H1 (cell line): Measurements from ENCODE around the gene THBD. TPM values are rescaled to one million over a fixed set of nuclear protein-coding genes. Genes with fewer than 3 reads are reported as not detected.
A peak's percentile ranks its signal among the peaks of the same experiment; 100 is the strongest.

Experiments used
- CTCF ChIA-PET: fragments of 300-600 bp; sonication (Branson Sonifier 250); formaldehyde crosslinking; loops from one replicate; lab custom pipeline; 2021; ENCODE audit not compliant: partially characterized antibody; lab: Charles Lee
- POLR2A ChIA-PET: fragments of 300-600 bp; sonication (Branson Sonifier 250); formaldehyde crosslinking; loops from one replicate; lab custom pipeline; 2021; ENCODE audit warnings: inconsistent platforms; ENCODE audit not compliant: partially characterized antibody; lab: Charles Lee
- DNase-seq, 2 experiments: peaks; one replicate each; pipeline versions ENCODE4 v3.0.0 to v3.0.0-alpha.2; 2010 to 2022; ENCODE audit warnings: low spot score in 2 of 2, low read depth in 1 of 2, mixed read lengths in 1 of 2
- FAIRE-seq: peaks from 2 replicates; lab custom pipeline; 2011; peaks lifted over from hg19 to GRCh38; lab: Jason Lieb, UNC
- H2AFZ ChIP-seq: 2 replicates; pipeline ENCODE4 v1.8.1; 2012; ENCODE audit warnings: low read length, inconsistent platforms
- H2AK5ac ChIP-seq: 2 replicates; pipeline ENCODE4 v1.6.1; 2013; ENCODE audit warnings: low read depth, low read length
- H2BK120ac ChIP-seq: replicated peaks from 2 replicates; pipeline ENCODE3; 2013; ENCODE audit warnings: low read depth, low read length, inconsistent platforms
- H2BK12ac ChIP-seq: 2 replicates; pipeline ENCODE4 v1.6.1; 2013; ENCODE audit warnings: low read depth, low read length
- H2BK15ac ChIP-seq: 2 replicates; pipeline ENCODE4 v1.6.1; 2013; ENCODE audit warnings: low read length
- H2BK20ac ChIP-seq: 2 replicates; pipeline ENCODE4 v1.6.1; 2013; ENCODE audit warnings: low read length
- H2BK5ac ChIP-seq: 2 replicates; pipeline ENCODE4 v1.6.1; 2013; ENCODE audit warnings: low read depth, low read length
- H3K14ac ChIP-seq: 2 replicates; pipeline ENCODE4 v1.6.1; 2013; ENCODE audit warnings: inconsistent platforms; ENCODE audit not compliant: insufficient read length
- H3K18ac ChIP-seq: 2 replicates; pipeline ENCODE4 v1.6.1; 2013; ENCODE audit warnings: low read length; ENCODE audit errors: extremely low read depth
- H3K23ac ChIP-seq: 2 replicates; pipeline ENCODE4 v1.6.1; 2013; ENCODE audit warnings: inconsistent platforms; ENCODE audit not compliant: insufficient read length
- H3K23me2 ChIP-seq: 2 replicates; pipeline ENCODE4 v1.6.1; 2013; ENCODE audit warnings: low read depth, low read length
- H3K27ac ChIP-seq: 2 replicates; pipeline ENCODE4 v1.6.1; 2011; ENCODE audit warnings: low read depth, low read length, inconsistent platforms
- H3K27me3 ChIP-seq, 4 experiments: replicated peaks in 1 of 4; 1 replicate in 1 of 4; 2 replicates in 3 of 4; pipeline versions ENCODE4 v1.6.1 to v1.8.1; 2011 to 2013; ENCODE audit warnings: low read length in 3 of 4, mild to moderate bottlenecking in 3 of 4, inconsistent platforms in 2 of 4, mixed read lengths in 2 of 4, moderate library complexity in 1 of 4; ENCODE audit not compliant: control insufficient read depth in 3 of 4, insufficient read depth in 3 of 4; ENCODE audit errors: extremely low read depth in 1 of 4
- H3K36me3 ChIP-seq, 4 experiments: 2 replicates each; pipeline versions ENCODE4 v1.6.1 to v1.8.1; 2011 to 2013; ENCODE audit warnings: mild to moderate bottlenecking in 4 of 4, low read length in 3 of 4, moderate library complexity in 2 of 4, control low read depth in 1 of 4, inconsistent platforms in 1 of 4; ENCODE audit not compliant: insufficient read depth in 4 of 4, control insufficient read depth in 2 of 4
- H3K4ac ChIP-seq: replicated peaks from 2 replicates; pipeline ENCODE3; 2013; ENCODE audit warnings: low read length, low read depth, mixed read lengths, inconsistent platforms; ENCODE audit not compliant: insufficient read length
- H3K4me1 ChIP-seq, 4 experiments: replicated peaks in 1 of 4; 1 replicate in 1 of 4; 2 replicates in 3 of 4; pipeline versions ENCODE4 v1.6.1 to v1.8.1; 2011 to 2013; ENCODE audit warnings: low read length in 3 of 4, inconsistent platforms in 2 of 4, mixed read lengths in 1 of 4; ENCODE audit not compliant: insufficient read depth in 4 of 4, control insufficient read depth in 3 of 4
- H3K4me2 ChIP-seq, 2 experiments: 2 replicates each; pipeline versions ENCODE4 v1.6.1 to v1.8.1; 2011 to 2013; ENCODE audit warnings: low read depth in 2 of 2, low read length in 2 of 2, control low read depth in 1 of 2, inconsistent platforms in 1 of 2, mild to moderate bottlenecking in 1 of 2; ENCODE audit not compliant: insufficient read depth in 1 of 2
- H3K4me3 ChIP-seq, 4 experiments: fragments of 200-600, 300-600 bp in 1 of 4; sonication (generic), shearing (Covaris generic), sonication (Bioruptor Twin) in 1 of 4; 2 replicates each; pipeline versions ENCODE4 v1.5.1 to v1.8.1; 2011 to 2016; ENCODE audit warnings: low read length in 4 of 4, low read depth in 3 of 4, control low read depth in 2 of 4, inconsistent platforms in 2 of 4, mild to moderate bottlenecking in 2 of 4, mixed read lengths in 1 of 4, moderate library complexity in 1 of 4; ENCODE audit not compliant: insufficient read depth in 2 of 4; ENCODE audit errors: extremely low read depth in 1 of 4
- H3K56ac ChIP-seq: replicated peaks from 2 replicates; pipeline ENCODE3; 2013; ENCODE audit warnings: low read depth, mild to moderate bottlenecking, mixed read lengths, low read length, inconsistent platforms; ENCODE audit not compliant: insufficient read length
- H3K79me1 ChIP-seq: 2 replicates; pipeline ENCODE4 v1.6.1; 2013; ENCODE audit warnings: low read depth, low read length, control low read depth
- H3K79me2 ChIP-seq, 2 experiments: 2 replicates each; pipeline versions ENCODE4 v1.6.1 to v1.8.1; 2012 to 2013; ENCODE audit warnings: low read length in 2 of 2, mild to moderate bottlenecking in 2 of 2, inconsistent platforms in 1 of 2; ENCODE audit not compliant: insufficient read depth in 2 of 2, control insufficient read depth in 1 of 2
- H3K9ac ChIP-seq, 4 experiments: replicated peaks in 1 of 4; 1 replicate in 1 of 4; 2 replicates in 3 of 4; pipeline versions ENCODE4 v1.6.1 to v1.8.1; 2011 to 2013; ENCODE audit warnings: low read depth in 3 of 4, low read length in 3 of 4, control low read depth in 2 of 4, mild to moderate bottlenecking in 2 of 4, moderate library complexity in 2 of 4, inconsistent platforms in 1 of 4; ENCODE audit errors: extremely low read depth in 1 of 4
- H3K9me3 ChIP-seq, 2 experiments: 2 replicates each; pipeline versions ENCODE4 v1.6.1 to v1.8.1; 2012 to 2013; ENCODE audit warnings: mild to moderate bottlenecking in 2 of 2, moderate library complexity in 2 of 2, control low read depth in 1 of 2, inconsistent platforms in 1 of 2, low read depth in 1 of 2, low read length in 1 of 2, mixed read lengths in 1 of 2; ENCODE audit not compliant: insufficient read depth in 2 of 2
- H4K20me1 ChIP-seq, 2 experiments: replicated peaks in 1 of 2; 2 replicates each; pipeline versions ENCODE3 to v1.8.1; 2011 to 2013; ENCODE audit warnings: inconsistent platforms in 2 of 2, low read length in 2 of 2, mild to moderate bottlenecking in 1 of 2; ENCODE audit not compliant: insufficient read depth in 2 of 2, control insufficient read depth in 1 of 2
- H4K5ac ChIP-seq: 2 replicates; pipeline ENCODE4 v1.6.1; 2013; ENCODE audit warnings: low read length, low read depth, mixed read lengths, inconsistent platforms; ENCODE audit not compliant: insufficient read length
- H4K8ac ChIP-seq: 2 replicates; pipeline ENCODE4 v1.8.0; 2013; ENCODE audit warnings: mild to moderate bottlenecking, moderate library complexity, low read length, inconsistent platforms; ENCODE audit not compliant: insufficient read depth; ENCODE audit errors: extremely low read depth
- H4K91ac ChIP-seq: replicated peaks from 2 replicates; pipeline ENCODE3; 2013; ENCODE audit warnings: low read length, mixed read lengths, inconsistent platforms; ENCODE audit not compliant: insufficient read length
- BRCA1 ChIP-seq: IDR thresholded peaks from 2 replicates; pipeline ENCODE4 v1.6.1; 2012; ENCODE audit warnings: low read depth, low read length, improper control_type of control experiment
- MAFK ChIP-seq: IDR thresholded peaks from 2 replicates; pipeline ENCODE4 v1.6.1; 2012; ENCODE audit warnings: low read depth, mild to moderate bottlenecking, improper control_type of control experiment, low read length
- RAD21 ChIP-seq, 2 experiments: IDR thresholded peaks in 1 of 2; conservative IDR thresholded peaks in 1 of 2; 2 replicates each; pipeline ENCODE4 v1.6.1; 2011; ENCODE audit warnings: low read depth in 2 of 2, low read length in 2 of 2, improper control_type of control experiment in 1 of 2, inconsistent platforms in 1 of 2, mild to moderate bottlenecking in 1 of 2, moderate library complexity in 1 of 2
- RXRA ChIP-seq: IDR thresholded peaks from 2 replicates; pipeline ENCODE4 v1.6.1; 2011; ENCODE audit warnings: low read depth, mild to moderate bottlenecking, low read length, moderate library complexity; ENCODE audit not compliant: insufficient read depth
- WGBS, 2 experiments: shearing (Covaris generic) in 1 of 2; methylation state at CpG; one replicate each; pipeline versions ENCODE4 v1.1.6 to v1.1.7; 2013 to 2015; ENCODE audit warnings: low lambda C conversion rate in 2 of 2, mixed read lengths in 2 of 2, inconsistent platforms in 1 of 2, low coverage in 1 of 2, missing lambda C conversion rate in 1 of 2; ENCODE audit not compliant: insufficient replicate concordance in 2 of 2, insufficient coverage in 1 of 2, insufficient read length in 1 of 2; ENCODE audit errors: extremely low coverage in 1 of 2, missing lambda C conversion rate in 1 of 2; 5-methylcytosine and 5-hydroxymethylcytosine counted together
- polyA plus RNA-seq, 7 experiments: library from polyadenylated mRNA; depleted of rRNA in 3 of 7; stranded (reverse) in 5 of 7; unstranded in 2 of 7; fragments of >200 nt in 5 of 7; fragments of 200-250 nt in 2 of 7; gene quantifications; 1 replicate in 5 of 7; 2 replicates in 1 of 7; 4 replicates in 1 of 7; pipeline versions ENCODE4 v1.2.1 to v1.2.3, GENCODE V29; 2011 to 2013; ENCODE audit warnings: missing spikeins in 2 of 7, mixed read lengths in 2 of 7
- total RNA-seq: library from RNA; stranded (reverse); fragmentation: NEBNext Ultra II Directional; extraction: Animal tissue kit (Norgen Biotek cat#: 25700); gene quantifications from 2 replicates; pipeline ENCODE4 v1.2.1, GENCODE V29; 2021
- TF ChIP-seq, protein P1 (sequence below), 3 experiments: IDR thresholded peaks; 1 replicate in 2 of 3; 2 replicates in 1 of 3; pipeline versions ENCODE4 v1.5.1 to v1.6.1; 2011; ENCODE audit warnings: low read length in 3 of 3, mild to moderate bottlenecking in 3 of 3, inconsistent platforms in 2 of 3, low read depth in 1 of 3, moderate library complexity in 1 of 3; ENCODE audit not compliant: insufficient read depth in 1 of 3; ENCODE audit errors: control extremely low read depth in 1 of 3

THBD gene
- total and polyA plus RNA-seq, 2 of the 8 experiments (the other 6 are each of a cell fraction or from before 2014, with no cell fraction given), result 0.21 to 0.43 TPM

GRCh38 chr20:23058240-23058639 lies 8.8 kb upstream of the THBD start:
- Histone ChIP-seq H2AFZ (no peak overlapping the region), H4K20me1 (no peaks in the 10 kb centered on the region), H3K4ac (no peak overlapping the region), H4K5ac (no peak overlapping the region), H3K18ac (no peak overlapping the region), H3K23ac (no peak overlapping the region), H3K23me2 (no peaks in the 10 kb centered on the region), H3K27ac (no peak overlapping the region), H3K4me1 (peaks cover 0 to 9% (median 4%) of the 10 kb centered on the region in 4 experiments; a peak in 5 of 7 replicates), H3K9me3 (peaks cover 0 to 5% of the 10 kb centered on the region in 2 experiments; a peak in 1 of 4 replicates), H3K4me2 (no peak overlapping the region), H3K4me3 (no peak overlapping the region), H3K9ac (no peak overlapping the region), H3K79me2 (no peaks in the 10 kb centered on the region), H2BK20ac (no peak overlapping the region), H2BK15ac (no peak overlapping the region), H2AK5ac (no peak overlapping the region), H3K79me1 (no peaks in the 10 kb centered on the region), H3K56ac (no peak overlapping the region), H2BK120ac (no peak overlapping the region), H4K91ac (no peak overlapping the region), H2BK12ac (no peak overlapping the region), H3K14ac (no peak overlapping the region), H4K8ac (no peak overlapping the region), H2BK5ac (no peak overlapping the region), H3K27me3 (no peaks in the 10 kb centered on the region), H3K36me3 (no peaks in the 10 kb centered on the region)
- WGBS, 2 experiments, result 75% methylated on average over 1 of the region's 1 CpG; no CpG with 5 or more reads in 1 of the 2 experiments
- no peak for DNase-seq
- POLR2A ChIA-PET, result no interaction called here
- CTCF ChIA-PET, result interaction anchor here (1.0 to 1.3 kb wide), 3 partner anchors 142 to 282 kb away, joined by 3 to 4 read pairs (median 3); no protein-coding TSS in a partner anchor
- FAIRE-seq, result no peak
- TF ChIP-seq BRCA1 (no peak), RXRA (no peak), MAFK (no peak), RAD21 (IDR thresholded peaks at IDR 0.05 in 1 of 2, conservative IDR thresholded peaks at IDR 0.05 in 1 of 2; ENCODE audit: low read depth in 2 of 2, low read length in 2 of 2) (peak in 1 of 2 experiments; percentile 41; a peak in 2 of 4 replicates)
- TF ChIP-seq, protein P1, sequence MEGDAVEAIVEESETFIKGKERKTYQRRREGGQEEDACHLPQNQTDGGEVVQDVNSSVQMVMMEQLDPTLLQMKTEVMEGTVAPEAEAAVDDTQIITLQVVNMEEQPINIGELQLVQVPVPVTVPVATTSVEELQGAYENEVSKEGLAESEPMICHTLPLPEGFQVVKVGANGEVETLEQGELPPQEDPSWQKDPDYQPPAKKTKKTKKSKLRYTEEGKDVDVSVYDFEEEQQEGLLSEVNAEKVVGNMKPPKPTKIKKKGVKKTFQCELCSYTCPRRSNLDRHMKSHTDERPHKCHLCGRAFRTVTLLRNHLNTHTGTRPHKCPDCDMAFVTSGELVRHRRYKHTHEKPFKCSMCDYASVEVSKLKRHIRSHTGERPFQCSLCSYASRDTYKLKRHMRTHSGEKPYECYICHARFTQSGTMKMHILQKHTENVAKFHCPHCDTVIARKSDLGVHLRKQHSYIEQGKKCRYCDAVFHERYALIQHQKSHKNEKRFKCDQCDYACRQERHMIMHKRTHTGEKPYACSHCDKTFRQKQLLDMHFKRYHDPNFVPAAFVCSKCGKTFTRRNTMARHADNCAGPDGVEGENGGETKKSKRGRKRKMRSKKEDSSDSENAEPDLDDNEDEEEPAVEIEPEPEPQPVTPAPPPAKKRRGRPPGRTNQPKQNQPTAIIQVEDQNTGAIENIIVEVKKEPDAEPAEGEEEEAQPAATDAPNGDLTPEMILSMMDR (IDR thresholded peaks at IDR 0.05; ENCODE audit: control extremely low read depth in 1 of 3, insufficient read depth in 1 of 3, low read depth in 1 of 3, low read length in 3 of 3), result peak in 2 of 3 experiments; percentile 9 to 15; a peak in 3 of 4 replicates
